Type B pancreatic cell (in vitro differentiated cells): ENCODE data around the gene NAA40. TPM values are rescaled to one million over a fixed set of nuclear protein-coding genes. Genes with fewer than 3 reads are reported as not detected.

Source experiments
- DNase-seq: peaks from one replicate; pipeline ENCODE4 v3.0.0; 2021; ENCODE audit warnings: mixed read lengths; ENCODE audit not compliant: unreplicated experiment; ENCODE audit errors: extremely low spot score
- H3K27ac Mint-ChIP-seq: 2 replicates; pipeline ENCODE4 v1.8.0; 2021; ENCODE audit warnings: mild to moderate bottlenecking, mixed read lengths
- H3K27me3 Mint-ChIP-seq: 2 replicates; pipeline ENCODE4 v1.8.0; 2021; ENCODE audit warnings: mixed read lengths
- H3K36me3 Mint-ChIP-seq: 2 replicates; pipeline ENCODE4 v1.8.0; 2021; ENCODE audit warnings: mixed read lengths
- H3K4me1 Mint-ChIP-seq: one replicate; pipeline ENCODE4 v1.8.0; 2021; ENCODE audit warnings: mixed read lengths; ENCODE audit not compliant: unreplicated experiment
- H3K4me3 Mint-ChIP-seq: 2 replicates; pipeline ENCODE4 v1.8.0; 2021; ENCODE audit warnings: mild to moderate bottlenecking, mixed read lengths
- H3K9me3 Mint-ChIP-seq: 2 replicates; pipeline ENCODE4 v1.8.0; 2021; ENCODE audit warnings: mixed read lengths
- CTCF ChIP-seq: fragments of 200-600 bp; sonication (generic); conservative IDR thresholded peaks from 2 replicates; pipeline ENCODE4 v1.5.0; 2021; ENCODE audit warnings: antibody characterized with exemption, mild to moderate bottlenecking
- total RNA-seq: library from RNA; stranded (reverse); gene quantifications from 2 replicates; pipeline ENCODE4 v1.2.1, GENCODE V29; 2021; ENCODE audit warnings: low replicate concordance

The NAA40 gene
- total RNA-seq, 1 donor from 2014 or later: 51.2 TPM

DNA sequence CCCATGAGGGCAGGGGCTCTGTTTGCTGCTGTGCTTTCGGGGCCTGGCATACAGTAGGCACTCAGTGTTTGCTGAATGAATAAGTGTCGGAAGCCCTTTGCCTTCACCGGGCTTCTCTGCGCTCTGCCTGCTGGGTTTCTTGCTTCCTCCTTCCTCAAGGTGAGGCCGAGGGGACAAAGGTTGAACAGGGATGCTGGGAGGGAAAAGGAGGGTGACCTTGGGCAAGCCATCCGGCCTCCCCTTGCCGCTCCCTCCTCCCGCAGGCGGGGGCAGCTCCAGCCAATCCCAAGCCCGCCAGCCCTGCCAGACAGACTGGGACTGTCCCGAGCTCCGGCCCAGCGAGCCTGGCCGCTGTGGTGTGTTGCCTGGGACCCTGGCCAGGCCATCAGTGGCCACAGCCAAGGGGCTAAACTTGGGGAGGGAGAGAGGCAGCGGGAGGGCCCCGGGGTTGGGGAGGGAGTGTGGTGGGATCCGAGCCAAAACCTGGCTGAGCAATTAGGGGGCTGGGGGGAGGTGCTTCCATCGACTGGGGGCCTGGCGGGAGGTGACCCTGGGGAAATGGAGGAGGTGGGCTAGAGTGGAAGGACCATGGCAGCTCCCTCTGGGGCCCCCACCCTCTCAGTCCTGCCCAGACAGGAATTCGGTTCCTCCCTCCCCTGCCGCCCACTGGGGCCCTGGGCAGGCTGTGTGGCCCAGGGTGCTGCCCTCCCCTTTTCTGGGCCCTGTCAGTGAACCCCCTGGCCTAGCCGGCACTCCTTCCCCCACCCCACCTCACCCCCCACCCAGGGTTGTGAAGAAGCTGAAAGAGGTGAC lies 18.5 kb upstream of the NAA40 start:
- Mint-ChIP-seq H3K27ac (peak overlapping the region; percentile 68), H3K27me3 (no peaks in the 10 kb centered on the region), H3K9me3 (no peaks in the 10 kb centered on the region), H3K4me1 (peaks cover 11% of the 10 kb centered on the region), H3K36me3 (no peaks in the 10 kb centered on the region), H3K4me3 (peak overlapping the region; percentile 71)
- no peak for DNase-seq
- no peak for TF ChIP-seq CTCF

DNA sequence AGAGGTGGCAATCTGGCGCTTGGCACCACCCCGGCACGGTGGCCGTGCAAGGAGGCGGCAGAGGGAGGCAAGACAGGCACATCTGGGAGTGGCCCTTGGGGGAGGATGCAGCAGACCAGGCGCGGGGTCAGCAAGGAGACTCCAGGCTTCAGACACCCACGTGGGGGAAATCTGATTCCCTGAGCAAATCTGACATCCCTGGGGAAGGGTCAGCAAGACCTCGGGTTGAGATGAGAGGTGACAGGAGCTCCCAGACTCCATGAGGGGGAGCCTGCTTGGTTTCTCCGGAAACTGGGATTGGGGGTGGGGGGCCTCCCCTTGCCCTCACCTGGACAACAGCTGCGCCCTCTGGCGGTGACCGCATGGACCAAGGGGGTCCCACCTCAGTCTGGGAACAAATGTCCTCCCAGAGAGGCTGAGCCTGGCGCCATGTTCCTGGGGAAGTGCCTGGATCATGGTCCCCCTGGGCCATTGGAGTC lies 17.8 kb upstream of the NAA40 start:
- H3K4me1 Mint-ChIP-seq: peaks cover 11% of the 10 kb centered on the region
- DNase-seq: no peak
- no peaks in the 10 kb centered on the region for H3K9me3 Mint-ChIP-seq
- peak; percentile 80 for TF ChIP-seq CTCF
- H3K4me3 Mint-ChIP-seq: no peak overlapping the region
- no peak overlapping the region for H3K27ac Mint-ChIP-seq
- no peaks in the 10 kb centered on the region for H3K27me3 Mint-ChIP-seq
- no peaks in the 10 kb centered on the region for H3K36me3 Mint-ChIP-seq

- TF ChIP-seq CTCF: no peak
- no peak for DNase-seq
- Mint-ChIP-seq H3K27me3 (no peaks in the 10 kb centered on the region), H3K27ac (peak overlapping the region; percentile 58), H3K4me3 (no peak overlapping the region), H3K4me1 (peaks cover 11% of the 10 kb centered on the region), H3K36me3 (no peaks in the 10 kb centered on the region), H3K9me3 (no peaks in the 10 kb centered on the region)
Measured at GRCh38 chr11:63922673-63923192, 16.1 kb upstream of the NAA40 start.

- TF ChIP-seq CTCF: no peak
Measured at GRCh38 chr11:63923319-63923718, 15.5 kb upstream of the NAA40 start.

GRCh38 chr11:63929616-63930015 lies 9.2 kb upstream of the NAA40 start:
- no peak for DNase-seq
- peaks cover 13% of the 10 kb centered on the region for H3K4me1 Mint-ChIP-seq
- no peaks in the 10 kb centered on the region for H3K9me3 Mint-ChIP-seq
- no peak overlapping the region for H3K27ac Mint-ChIP-seq
- H3K27me3 Mint-ChIP-seq: no peaks in the 10 kb centered on the region
- no peak for TF ChIP-seq CTCF
- no peaks in the 10 kb centered on the region for H3K36me3 Mint-ChIP-seq
- no peak overlapping the region for H3K4me3 Mint-ChIP-seq

More at GRCh38 chr11:63923319-63923718, 15.5 kb upstream of the NAA40 start:
- peaks cover 11% of the 10 kb centered on the region for H3K4me1 Mint-ChIP-seq
- no peaks in the 10 kb centered on the region for H3K27me3 Mint-ChIP-seq
- DNase-seq: no peak
- H3K36me3 Mint-ChIP-seq: no peaks in the 10 kb centered on the region
- no peaks in the 10 kb centered on the region for H3K9me3 Mint-ChIP-seq
- H3K4me3 Mint-ChIP-seq: no peak overlapping the region
- H3K27ac Mint-ChIP-seq: peak overlapping the region; percentile 58
